Peyer's patch (tissue), 4 donors: Measurements from ENCODE around the gene CTU2. TPM values are rescaled to one million over a fixed set of nuclear protein-coding genes. Genes with fewer than 3 reads are reported as not detected.

Source experiments
- DNase-seq, 3 donors: peaks; one replicate each; pipeline ENCODE4 v3.0.0-alpha.2; 2017 to 2019
- H3K27ac ChIP-seq, 4 donors: fragments of 200-600 bp; sonication (generic); one replicate each; pipeline ENCODE4 v1.5.1; 2016 to 2019
- H3K27me3 ChIP-seq, 2 donors: fragments of 200-600 bp; sonication (generic); one replicate each; pipeline ENCODE4 v1.5.1; 2019
- H3K36me3 ChIP-seq, 3 donors: fragments of 200-600 bp; sonication (generic); one replicate each; pipeline ENCODE4 v1.5.1; 2016 to 2019
- H3K4me1 ChIP-seq, 4 donors: fragments of 200-600 bp; sonication (generic); one replicate each; pipeline ENCODE4 v1.5.1; 2016 to 2019
- H3K4me3 ChIP-seq, 4 donors: fragments of 200-600 bp; sonication (generic); 1 replicate in 3 of 4; 2 replicates in 1 of 4; pipeline ENCODE4 v1.5.1; 2016 to 2019; ENCODE audit warnings: mild to moderate bottlenecking in 1 of 4
- H3K9me3 ChIP-seq, 4 donors: fragments of 200-600 bp; sonication (generic); one replicate each; pipeline ENCODE4 v1.5.1; 2016 to 2019; ENCODE audit warnings: mild to moderate bottlenecking in 1 of 4
- CTCF ChIP-seq, 6 experiments: fragments of 450-650 bp in 4 of 6; fragments of 200-600 bp in 2 of 6; sonication (generic) in 1 of 6; IDR thresholded peaks; one replicate each; pipeline ENCODE4 v1.5.1; 2017 to 2019; ENCODE audit warnings: antibody characterized with exemption in 6 of 6, mild to moderate bottlenecking in 3 of 6, moderate library complexity in 1 of 6
- POLR2A ChIP-seq, 2 donors: fragments of 450-650 bp; IDR thresholded peaks; one replicate each; pipeline ENCODE4 v1.5.1; 2017; ENCODE audit warnings: antibody characterized with exemption in 2 of 2, mild to moderate bottlenecking in 2 of 2, moderate library complexity in 2 of 2
- total RNA-seq, 4 donors: library from RNA; depleted of rRNA; stranded (reverse); fragments of >200 nt; gene quantifications; one replicate each; pipeline ENCODE4 v1.1.0, GENCODE V29; 2016

The CTU2 gene
- total RNA-seq, 4 donors from 2014 or later, result 3.9 to 25.1 (median 9.3) TPM

- Histone ChIP-seq H3K27me3 (no peaks in the 10 kb centered on the region), H3K36me3 (peaks cover 0 to 69% (median 0%) of the 10 kb centered on the region in 3 donors), H3K4me1 (peaks cover 0 to 6% (median 0%) of the 10 kb centered on the region in 4 donors), H3K4me3 (no peak overlapping the region), H3K9me3 (no peaks in the 10 kb centered on the region), H3K27ac (no peak overlapping the region)
- DNase-seq, result no peak
- TF ChIP-seq POLR2A (IDR thresholded peaks at IDR 0.05) (no peak), CTCF (IDR thresholded peaks at IDR 0.05) (no peak)
Observed at GRCh38 chr16:88736088-88736487, 29.8 kb downstream of the CTU2 start.

GRCh38 chr16:88736496-88736895 lies 30.2 kb downstream of the CTU2 start:
- Histone ChIP-seq H3K36me3 (peaks cover 0 to 69% (median 0%) of the 10 kb centered on the region in 3 donors), H3K27ac (no peak overlapping the region), H3K4me1 (peaks cover 0 to 6% (median 0%) of the 10 kb centered on the region in 4 donors), H3K9me3 (no peaks in the 10 kb centered on the region), H3K27me3 (no peaks in the 10 kb centered on the region), H3K4me3 (no peak overlapping the region)
- no peak for DNase-seq
- TF ChIP-seq POLR2A (IDR thresholded peaks at IDR 0.05) (no peak), CTCF (IDR thresholded peaks at IDR 0.05) (no peak)

- Histone ChIP-seq H3K27me3 (no peaks in the 10 kb centered on the region), H3K36me3 (peaks cover 0 to 66% (median 0%) of the 10 kb centered on the region in 3 donors), H3K9me3 (no peaks in the 10 kb centered on the region), H3K4me3 (peak overlapping the region in 1 of 4 donors; percentile 6), H3K27ac (peak overlapping the region in 1 of 4 donors; percentile 46), H3K4me1 (peaks cover 0 to 6% (median 0%) of the 10 kb centered on the region in 4 donors)
- no peak for TF ChIP-seq POLR2A (IDR thresholded peaks at IDR 0.05)
- TF ChIP-seq CTCF (IDR thresholded peaks at IDR 0.05), result peak; percentile 99 to 100 (median 100)
- DNase-seq, result peak; percentile 74 to 87 (median 86)
Observed at GRCh38 chr16:88737298-88738150, 31.2 kb downstream of the CTU2 start.

DNA sequence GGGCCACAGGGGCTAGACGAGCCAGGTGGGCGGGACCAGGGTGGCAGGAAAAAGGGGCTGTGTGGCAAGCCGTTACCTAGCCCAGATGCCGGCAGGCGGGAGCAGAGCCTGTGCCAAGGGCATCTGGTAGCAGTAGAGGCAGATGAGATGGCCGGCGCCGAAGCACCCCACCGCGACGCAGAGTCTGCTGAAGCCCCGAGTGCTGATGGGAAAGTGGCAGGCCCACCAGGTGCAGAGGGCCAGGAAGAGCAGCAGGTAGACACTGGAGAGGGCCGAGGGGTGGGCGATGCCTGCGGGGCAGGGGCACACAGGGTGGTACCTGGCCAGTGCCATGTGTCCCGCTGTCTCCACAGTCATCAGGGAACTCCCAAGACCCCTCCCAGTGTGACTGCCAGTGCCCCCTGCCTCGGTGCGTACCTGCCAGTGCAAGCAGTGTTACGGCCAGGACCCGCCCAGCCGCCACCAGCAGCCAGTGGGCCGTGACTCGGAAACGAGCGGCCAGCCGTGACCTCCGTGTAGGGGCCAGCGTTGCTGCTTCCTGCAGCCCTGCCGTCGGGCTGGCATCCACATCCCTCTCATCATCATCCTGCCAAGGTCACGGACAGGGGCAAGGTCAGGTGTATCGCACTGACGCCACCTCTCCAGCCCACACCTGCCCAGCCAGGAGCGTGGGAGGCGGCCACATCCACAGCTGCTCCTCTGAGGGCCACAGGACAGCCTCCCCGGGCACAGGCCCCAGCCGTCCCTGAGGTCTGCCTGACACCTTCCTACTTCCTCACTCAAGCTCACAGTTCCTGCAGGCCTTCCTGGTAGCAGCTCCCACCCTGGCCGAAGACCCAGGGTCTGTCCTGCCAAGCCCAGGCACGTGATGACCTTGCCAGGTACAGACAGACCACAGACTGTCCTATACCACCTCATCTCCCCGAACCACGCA lies 32.1 kb downstream of the CTU2 start:
- TF ChIP-seq POLR2A (IDR thresholded peaks at IDR 0.05), result no peak
- Histone ChIP-seq H3K4me1 (peaks cover 0 to 9% (median 3%) of the 10 kb centered on the region in 4 donors), H3K9me3 (no peaks in the 10 kb centered on the region), H3K36me3 (peaks cover 0 to 61% (median 0%) of the 10 kb centered on the region in 3 donors), H3K27me3 (no peaks in the 10 kb centered on the region), H3K27ac (no peak overlapping the region), H3K4me3 (no peak overlapping the region)
- DNase-seq, result no peak

DNA sequence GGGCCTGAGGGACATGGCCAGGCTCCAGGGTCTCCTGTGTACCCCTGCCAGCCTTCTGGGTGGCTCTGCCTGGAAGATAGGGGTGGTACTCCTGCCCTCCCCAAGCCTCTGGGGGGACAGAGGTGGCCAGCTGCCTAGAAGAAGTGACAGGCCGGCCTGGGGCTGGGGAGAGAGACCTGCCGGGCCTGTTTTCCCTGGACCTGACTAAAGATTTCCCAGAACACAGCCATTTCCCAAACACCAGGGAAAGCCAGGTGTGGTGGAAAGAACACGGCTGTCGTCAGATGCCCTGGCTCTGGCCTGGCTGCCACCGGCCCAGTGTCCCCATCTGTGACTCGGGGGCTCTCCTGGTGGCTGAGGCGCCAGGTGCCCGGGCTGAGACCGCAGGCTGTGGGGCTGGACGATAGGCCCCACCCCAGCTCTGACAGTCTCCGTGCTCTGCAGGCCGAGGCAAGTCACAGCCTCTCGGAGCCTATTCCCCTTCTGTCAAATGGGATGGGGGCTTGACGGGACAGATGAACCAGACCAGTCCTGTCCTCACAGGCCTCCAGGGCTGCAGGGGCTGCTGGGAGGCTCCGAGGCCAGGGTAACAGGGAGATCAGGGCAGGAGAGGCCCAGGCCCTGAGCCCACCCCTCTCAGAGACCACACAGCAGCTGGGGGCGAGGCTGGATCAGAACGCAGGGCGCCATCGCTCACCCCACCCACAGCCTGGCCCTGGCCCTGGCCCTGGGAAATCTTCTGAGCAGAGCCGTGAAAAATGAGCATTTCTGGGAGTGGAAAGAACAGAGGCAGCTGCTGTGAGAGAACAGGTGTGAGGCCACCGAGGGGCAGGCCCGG lies 33.1 kb downstream of the CTU2 start:
- peaks cover 0 to 18% (median 10%) of the 10 kb centered on the region in 4 donors for H3K4me1 ChIP-seq
- H3K36me3 ChIP-seq, result peaks cover 0 to 52% (median 0%) of the 10 kb centered on the region in 3 donors
- TF ChIP-seq CTCF (IDR thresholded peaks at IDR 0.05) (no peak), POLR2A (IDR thresholded peaks at IDR 0.05) (no peak)

More for the DNA sequence above, 33.1 kb downstream of the CTU2 start:
- no peak overlapping the region for H3K27ac ChIP-seq
- H3K9me3 ChIP-seq, result no peaks in the 10 kb centered on the region
- H3K4me3 ChIP-seq, result no peak overlapping the region
- H3K27me3 ChIP-seq, result no peaks in the 10 kb centered on the region
- no peak for DNase-seq
